M059J (cell line): Measurements from ENCODE around the gene PKP2. TPM values are rescaled to one million over a fixed set of nuclear protein-coding genes. Genes with fewer than 3 reads are reported as not detected.
A peak's percentile ranks its signal among the peaks of the same experiment; 100 is the strongest.

Experiments used
- DNase-seq: peaks from one replicate; pipeline ENCODE4 v3.0.0-alpha.2; 2012; ENCODE audit warnings: low read depth
- total RNA-seq: library from RNA; depleted of rRNA; stranded (reverse); fragments of >200 nt; shearing (Covaris generic); gene quantifications from 2 replicates; pipeline ENCODE4 v1.2.3, GENCODE V29; 2014

PKP2 gene
- total RNA-seq, 1 experiment from 2014 or later = 6.2 TPM

DNA sequence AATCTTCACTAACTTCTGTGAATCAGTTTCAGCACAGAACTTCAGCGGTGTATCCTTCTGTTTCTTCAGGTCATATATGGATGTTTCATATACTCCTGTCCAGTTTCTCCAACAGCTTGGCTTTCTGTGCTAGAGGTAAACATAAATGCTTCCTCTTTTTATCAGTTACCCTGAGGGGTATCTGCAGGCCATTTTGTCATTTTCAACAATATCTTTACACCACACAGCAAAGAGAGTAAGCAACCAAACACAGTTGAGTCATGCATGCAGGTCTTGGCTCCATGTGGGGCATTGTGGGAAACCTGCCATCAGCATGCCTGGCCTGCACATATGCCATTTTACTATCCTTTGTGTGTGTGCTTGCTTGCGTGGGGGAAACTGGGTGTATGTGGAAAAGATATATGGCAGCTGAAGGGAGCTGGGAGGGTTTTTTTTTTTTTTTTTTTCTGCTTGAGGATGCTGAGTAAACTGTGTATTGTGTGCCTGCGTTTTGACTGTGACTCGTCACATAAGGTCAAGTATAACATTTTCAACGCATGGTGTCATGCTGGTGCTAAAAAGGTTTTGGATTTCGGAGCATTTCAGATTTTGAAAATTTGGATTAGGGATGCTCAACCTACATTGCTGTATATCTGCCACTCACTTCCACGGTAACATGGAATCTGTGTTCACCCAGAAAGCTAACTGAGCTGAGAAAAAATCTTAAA, 84.7 kb downstream of the PKP2 start:
- peak; percentile 39 for DNase-seq

DNA sequence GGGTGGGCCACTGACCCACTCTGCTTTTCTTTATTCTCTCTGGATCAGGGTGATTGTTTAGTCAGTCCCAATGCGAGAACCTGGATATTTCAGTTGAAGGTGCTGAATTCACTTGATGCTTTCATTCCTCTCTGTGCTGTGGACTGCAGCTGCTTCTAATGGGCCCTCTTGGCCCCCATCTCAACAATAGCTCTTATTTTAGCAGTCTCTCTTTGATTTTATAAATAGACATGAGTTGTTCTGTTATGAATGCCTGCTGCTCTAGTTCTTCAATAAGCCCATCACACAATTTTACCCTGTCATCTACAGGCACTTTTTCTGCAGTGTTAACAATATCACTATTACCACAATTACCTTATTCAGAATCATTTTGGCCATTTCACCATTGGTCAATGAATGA, 86.7 kb downstream of the PKP2 start:
- DNase-seq = no peak

- DNase-seq = no peak
These were observed 87.4 kb downstream of the PKP2 start for GRCh38 chr12:32809196-32809595.

DNA sequence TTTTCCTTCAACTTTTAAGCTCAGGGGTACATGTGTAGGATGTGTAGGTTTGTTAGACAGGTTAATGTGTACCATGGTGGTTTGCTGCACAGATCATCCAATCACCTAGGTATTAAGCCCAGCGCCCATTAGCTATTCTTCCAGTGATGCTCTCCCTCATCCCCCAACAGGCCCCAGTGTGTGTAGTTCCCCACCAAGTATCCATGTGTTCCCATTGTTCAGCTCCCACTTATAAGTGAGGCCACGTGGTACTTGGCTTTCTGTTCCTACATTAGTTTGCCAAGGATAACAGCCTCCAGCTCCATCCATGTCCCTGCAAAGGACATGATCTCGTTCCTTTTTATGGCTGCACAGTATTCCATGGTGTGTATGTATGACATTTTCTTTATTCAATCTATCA, 92.3 kb downstream of the PKP2 start:
- no peak for DNase-seq

DNA sequence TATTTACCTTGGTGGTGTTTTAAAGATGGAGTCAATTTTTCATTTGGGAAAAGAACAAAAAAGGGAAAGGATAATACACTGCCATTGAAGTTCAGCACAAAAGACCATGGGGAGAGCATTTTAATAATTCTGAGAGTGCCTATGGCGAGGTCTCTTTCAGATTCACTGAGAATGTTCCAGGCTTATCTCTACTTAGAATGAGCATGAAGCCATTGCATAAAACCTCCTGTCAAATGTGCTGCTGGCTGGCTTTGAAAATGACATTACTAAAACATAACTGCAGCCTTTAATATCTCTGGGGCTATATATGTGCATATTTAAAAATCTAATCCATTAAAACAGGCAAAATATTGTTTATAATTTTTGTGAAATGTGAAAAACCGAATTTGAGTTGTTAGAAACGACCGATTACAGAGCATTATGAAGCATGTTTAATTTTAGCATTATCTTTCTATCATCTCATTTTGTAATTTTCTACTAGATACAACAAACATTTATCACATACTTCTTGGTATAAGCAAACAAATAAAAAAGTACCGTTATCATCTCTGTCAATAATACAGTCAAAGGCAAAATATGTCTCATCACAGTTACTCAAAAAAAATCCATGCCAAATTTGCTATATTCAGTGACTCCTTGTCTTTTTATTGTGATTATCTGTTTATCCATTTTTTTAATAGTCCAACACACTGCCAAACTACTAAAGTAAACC, 95.2 kb downstream of the PKP2 start:
- DNase-seq = no peak

- no peak for DNase-seq
These were observed 102.3 kb downstream of the PKP2 start for GRCh38 chr12:32794281-32794680.

DNA sequence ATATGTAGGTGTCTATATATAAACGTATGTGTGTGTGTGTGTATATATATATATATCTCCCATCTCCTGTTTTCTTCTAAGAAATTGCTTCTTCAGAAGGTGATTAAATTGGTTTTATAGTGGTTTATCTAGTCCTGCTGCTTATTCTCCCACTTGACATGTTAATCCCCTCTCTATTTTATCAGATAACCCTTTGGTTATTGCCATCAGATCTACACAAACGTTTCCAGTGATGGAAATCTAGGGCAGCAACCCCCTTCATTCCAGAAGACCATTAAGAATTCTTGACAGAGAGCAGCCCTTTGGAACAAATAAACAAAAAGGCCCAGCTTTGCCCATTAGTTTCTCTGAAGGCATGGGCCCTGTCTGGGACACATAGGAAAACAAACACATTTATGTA, 106.7 kb downstream of the PKP2 start:
- no peak for DNase-seq

DNA sequence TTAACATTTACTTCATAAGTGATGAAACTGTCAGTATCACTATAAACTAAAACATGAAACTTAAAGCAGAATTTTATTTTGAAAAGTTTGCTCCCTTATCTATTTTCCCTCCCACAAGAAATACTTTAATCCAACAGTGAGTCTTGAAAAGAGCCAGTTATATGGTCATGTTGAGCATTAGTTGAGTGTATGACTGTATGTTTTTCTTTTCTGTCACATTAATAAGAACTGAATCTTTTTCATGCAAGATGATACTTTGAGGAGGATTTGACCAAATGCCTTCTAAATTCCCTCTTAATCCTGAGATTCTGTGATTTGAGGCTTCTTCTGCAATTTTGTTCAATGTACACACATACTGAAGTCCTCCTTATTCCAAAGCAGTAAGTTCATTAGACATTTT, 107.1 kb downstream of the PKP2 start:
- DNase-seq = no peak

- DNase-seq = no peak
These were observed 108.2 kb downstream of the PKP2 start for GRCh38 chr12:32788405-32788804.

DNA sequence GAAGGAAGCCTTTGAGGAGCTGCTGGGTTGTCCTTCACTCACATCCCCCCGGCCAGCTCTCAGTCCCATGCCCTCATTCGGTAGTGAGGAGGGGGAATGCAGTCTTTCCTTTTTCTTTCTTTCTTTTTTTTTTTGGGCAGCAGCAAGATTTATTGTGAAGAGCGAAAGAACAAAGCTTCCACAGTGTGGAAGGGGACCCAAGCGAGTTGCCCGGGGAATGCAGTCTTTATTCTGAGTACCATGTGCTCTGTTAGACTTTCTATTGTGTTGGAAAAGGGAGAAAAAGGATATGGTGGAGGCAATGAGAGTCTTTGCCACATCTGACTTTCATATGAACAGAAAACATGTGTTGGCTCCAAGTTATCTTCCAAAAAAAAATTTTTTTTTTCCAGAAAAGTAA, 111.0 kb downstream of the PKP2 start:
- no peak for DNase-seq

GRCh38 chr12:32783029-32783428, 113.5 kb downstream of the PKP2 start:
- no peak for DNase-seq

GRCh38 chr12:32780071-32780470, 116.5 kb downstream of the PKP2 start:
- no peak for DNase-seq

- no peak for DNase-seq
These were observed 118.8 kb downstream of the PKP2 start for GRCh38 chr12:32777691-32778175.

DNA sequence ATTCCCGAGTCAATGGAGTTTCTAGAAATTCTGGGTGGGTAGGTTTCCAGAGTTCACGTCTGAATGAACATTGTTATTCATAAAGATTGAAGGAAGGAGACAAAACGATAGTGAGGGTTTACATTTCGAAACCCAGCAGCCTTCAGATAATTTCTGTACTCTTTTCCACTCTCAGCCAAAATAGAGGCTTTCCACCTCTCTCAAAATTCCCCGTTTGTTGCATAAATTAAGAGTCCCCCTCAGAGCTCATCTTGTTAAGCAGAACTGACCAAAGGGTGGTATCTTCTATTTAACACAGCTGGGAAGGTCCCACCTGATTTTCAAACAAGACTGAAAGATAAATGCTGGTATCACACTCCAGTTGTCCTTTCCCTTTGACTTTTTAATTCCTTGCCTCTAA, 119.4 kb downstream of the PKP2 start:
- DNase-seq = no peak

- no peak for DNase-seq
These were observed 120.3 kb downstream of the PKP2 start for GRCh38 chr12:32776258-32776657.

DNA sequence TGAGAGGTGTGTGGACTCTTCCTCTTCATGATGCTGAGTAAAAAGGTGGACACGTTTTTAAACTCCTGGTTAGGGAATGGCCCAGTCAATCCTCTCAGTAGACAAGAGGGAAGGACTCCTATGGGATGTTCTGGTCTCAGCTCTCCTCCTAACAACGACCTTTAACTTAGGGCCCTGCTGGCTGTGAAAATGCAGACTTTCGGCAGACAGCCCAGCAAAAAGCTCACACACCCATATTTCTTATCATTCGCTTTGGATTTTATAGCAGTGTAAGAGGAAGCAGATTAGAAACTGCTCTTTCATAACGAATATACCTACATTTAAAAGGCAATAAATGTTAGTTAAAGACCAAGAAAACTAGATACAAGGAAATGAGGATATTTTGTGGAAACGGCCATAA, 122.9 kb downstream of the PKP2 start:
- no peak for DNase-seq

DNA sequence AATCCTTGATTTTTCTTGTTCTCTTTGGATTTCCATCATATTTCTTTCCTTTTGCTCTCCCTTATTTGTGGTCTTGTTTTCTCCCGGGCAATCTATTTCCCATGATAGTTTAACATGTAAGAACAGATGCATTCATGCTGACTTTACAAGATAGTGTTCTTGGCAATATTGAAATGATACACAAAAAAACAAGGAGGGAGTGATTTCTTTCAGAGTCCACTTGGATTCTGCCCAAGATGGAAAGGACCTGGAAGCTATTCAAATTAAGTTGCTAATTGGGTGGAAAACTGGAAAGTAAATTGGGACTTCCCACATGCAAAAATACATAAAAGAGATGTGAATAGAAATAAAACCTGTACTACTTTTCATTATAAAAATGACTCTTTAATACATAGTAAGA, 126.4 kb downstream of the PKP2 start:
- no peak for DNase-seq

DNA sequence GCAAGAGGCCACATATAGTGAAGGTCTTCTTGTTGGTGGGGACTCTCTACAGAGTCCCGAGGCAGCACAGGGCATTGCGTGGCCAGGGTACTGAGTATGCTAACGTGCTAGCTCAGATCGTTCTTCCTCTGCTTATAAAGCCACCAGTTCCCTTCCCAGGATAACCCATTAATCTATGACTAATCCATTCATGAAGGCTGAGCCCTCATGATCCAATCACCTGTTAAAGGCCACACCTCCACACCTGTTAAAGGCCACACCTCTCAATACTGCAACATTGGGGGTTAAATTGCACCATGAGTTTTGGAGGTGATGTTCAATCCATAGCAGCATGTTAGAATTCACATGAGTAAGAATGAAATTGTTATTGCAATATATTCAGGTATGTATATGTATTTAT, 128.1 kb downstream of the PKP2 start:
- DNase-seq = no peak

DNA sequence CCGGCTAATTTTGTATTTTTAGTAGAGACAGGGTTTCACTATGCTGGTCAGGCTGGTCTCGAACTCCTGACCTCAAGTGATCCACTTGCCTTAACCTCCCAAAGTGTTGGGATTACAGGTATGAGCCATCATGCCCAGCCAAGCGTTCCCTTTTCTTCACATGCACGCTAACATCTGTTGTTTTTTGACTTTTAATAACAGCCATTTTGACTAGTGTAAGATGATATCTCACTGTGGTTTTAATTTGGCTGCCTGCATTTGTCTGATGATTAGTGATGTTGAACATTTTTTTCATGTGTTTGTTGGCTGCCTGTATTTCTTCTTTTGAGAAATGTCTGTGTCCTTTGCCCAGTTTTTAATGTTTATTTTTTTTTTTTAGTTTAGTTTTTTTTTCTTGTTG, 130.7 kb downstream of the PKP2 start:
- peak; percentile 68 for DNase-seq

- DNase-seq = no peak
These were observed 134.9 kb downstream of the PKP2 start for GRCh38 chr12:32761716-32762115.

DNA sequence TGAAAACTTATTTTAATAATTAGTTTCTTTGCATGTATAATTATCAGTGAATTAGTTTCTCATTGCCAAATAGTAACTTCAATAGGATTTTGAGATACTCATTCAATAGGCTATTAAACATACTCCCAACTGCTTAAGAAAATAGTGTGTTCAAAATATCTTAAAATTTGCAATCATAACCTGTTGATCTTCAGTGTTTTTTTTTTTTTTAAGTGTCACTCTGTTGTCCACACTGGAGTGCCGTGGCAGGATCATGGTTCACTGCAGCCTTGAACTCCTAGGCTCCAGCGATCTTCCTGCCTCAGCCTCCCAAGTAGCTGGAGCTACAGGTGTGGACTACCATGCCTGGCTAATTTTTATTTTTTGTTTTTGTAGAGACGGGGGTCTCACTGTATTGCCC, 139.4 kb downstream of the PKP2 start:
- no peak for DNase-seq

DNA sequence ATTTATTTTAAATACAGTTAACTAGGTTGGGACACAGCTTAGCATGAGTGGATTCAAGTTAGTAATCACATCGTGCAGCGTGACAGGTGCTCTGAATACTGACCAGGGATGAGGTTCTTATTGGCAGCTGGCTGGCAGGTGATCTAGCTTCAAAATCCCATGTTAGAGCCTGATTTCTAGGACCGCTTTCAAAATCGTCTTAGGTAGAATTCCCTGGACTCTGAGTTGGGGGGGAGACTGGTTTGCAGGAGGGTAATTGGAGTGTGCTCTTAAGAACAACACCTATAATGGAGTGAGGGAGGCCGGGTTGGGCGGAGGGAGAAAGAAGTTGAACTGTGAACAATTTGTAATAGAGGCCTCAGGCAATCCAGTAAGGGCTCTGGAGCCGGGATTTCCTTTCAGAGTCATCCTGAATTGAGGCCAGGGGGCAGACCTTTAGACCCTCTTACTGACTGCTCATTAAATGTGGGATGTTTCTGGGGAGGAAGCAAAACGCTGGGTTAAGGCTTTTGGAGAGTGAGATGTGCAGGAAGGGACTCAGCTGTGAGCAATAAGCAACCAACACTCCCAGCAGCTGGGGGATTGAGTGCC, 140.0 kb downstream of the PKP2 start:
- peak; percentile 36 for DNase-seq
